ENCODE results near the gene ADGRA1.

ADGRA1 gene

GRCh38 chr10:133076274-133077038 is 11.3 kb upstream of the ADGRA1 start:
- no peak for DNase-seq (ENCODE audit: low read depth in 3 of 3)

- no peak for DNase-seq (ENCODE audit: low read depth in 3 of 3)
These were observed 7.7 kb upstream of the ADGRA1 start for GRCh38 chr10:133079836-133080682.

GRCh38 chr10:133080683-133081040 is 7.1 kb upstream of the ADGRA1 start:
- DNase-seq (ENCODE audit: low read depth in 3 of 3): no peak

- no peak for DNase-seq (ENCODE audit: low read depth in 3 of 3)
These were observed 6.1 kb upstream of the ADGRA1 start for GRCh38 chr10:133081636-133082035.

GRCh38 chr10:133082685-133083421 is 4.9 kb upstream of the ADGRA1 start:
- no peak for DNase-seq (ENCODE audit: low read depth in 3 of 3)

- no peak for DNase-seq (ENCODE audit: low read depth in 3 of 3)
These were observed 4.2 kb upstream of the ADGRA1 start for GRCh38 chr10:133083422-133084100.

- DNase-seq (ENCODE audit: low read depth in 3 of 3): no peak
These were observed 3.2 kb upstream of the ADGRA1 start for GRCh38 chr10:133084491-133084890.

GRCh38 chr10:133085251-133086125 is 2.2 kb upstream of the ADGRA1 start:
- DNase-seq (ENCODE audit: low read depth in 3 of 3): no peak

GRCh38 chr10:133086247-133086646 is 1.5 kb upstream of the ADGRA1 start:
- no peak for DNase-seq (ENCODE audit: low read depth in 3 of 3)

- no peak for DNase-seq (ENCODE audit: low read depth in 3 of 3)
These were observed 562 bp upstream of the ADGRA1 start for GRCh38 chr10:133087045-133087678.

GRCh38 chr10:133088179-133088955 is 643 bp downstream of the ADGRA1 start:
- DNase-seq (ENCODE audit: low read depth in 3 of 3): no peak

- no peak for DNase-seq (ENCODE audit: low read depth in 3 of 3)
These were observed 1.5 kb downstream of the ADGRA1 start for GRCh38 chr10:133088956-133089800.

GRCh38 chr10:133090101-133090500 is 2.4 kb downstream of the ADGRA1 start:
- DNase-seq (ENCODE audit: low read depth in 3 of 3): no peak

- no peak for DNase-seq (ENCODE audit: low read depth in 3 of 3)
These were observed 2.9 kb downstream of the ADGRA1 start for GRCh38 chr10:133090654-133091053.

- no peak for DNase-seq (ENCODE audit: low read depth in 3 of 3)
These were observed 3.6 kb downstream of the ADGRA1 start for GRCh38 chr10:133091316-133091715.

GRCh38 chr10:133093291-133093690 is 5.6 kb downstream of the ADGRA1 start:
- no peak for DNase-seq (ENCODE audit: low read depth in 3 of 3)

- DNase-seq (ENCODE audit: low read depth in 3 of 3): no peak
These were observed 6.6 kb downstream of the ADGRA1 start for GRCh38 chr10:133094286-133094685.

- DNase-seq (ENCODE audit: low read depth in 3 of 3): no peak
These were observed 7.1 kb downstream of the ADGRA1 start for GRCh38 chr10:133094866-133095265.

GRCh38 chr10:133095586-133095985 is 7.9 kb downstream of the ADGRA1 start:
- no peak for DNase-seq (ENCODE audit: low read depth in 3 of 3)

All from stimulated activated CD4-positive, alpha-beta T cell treated with anti-CD3 and anti-CD28 coated beads, TNF-alpha, amount 100 ng/mL, for 48 hours (primary cell).